Gastroesophageal sphincter (tissue), 3 donors: Measurements from ENCODE around the gene BRMS1.

Source experiments
- POLR2A ChIP-seq, 2 donors: fragments of 450-650 bp; IDR thresholded peaks; one replicate each; pipeline ENCODE4 v1.6.1; 2017; ENCODE audit warnings: antibody characterized with exemption in 2 of 2, mild to moderate bottlenecking in 2 of 2, moderate library complexity in 1 of 2
- POLR2AphosphoS5 ChIP-seq: sonication (generic); formaldehyde crosslinking; IDR thresholded peaks from one replicate; pipeline ENCODE4 v1.6.1; 2017; ENCODE audit warnings: antibody characterized with exemption
- TF ChIP-seq, protein P1 (sequence below), 4 experiments: fragments of 200-600 bp in 2 of 4; fragments of 450-650 bp in 2 of 4; sonication (generic) in 1 of 4; IDR thresholded peaks; one replicate each; pipeline ENCODE4 v1.5.1; 2017 to 2019; ENCODE audit warnings: antibody characterized with exemption in 4 of 4, mild to moderate bottlenecking in 2 of 4, moderate library complexity in 2 of 4

DNA sequence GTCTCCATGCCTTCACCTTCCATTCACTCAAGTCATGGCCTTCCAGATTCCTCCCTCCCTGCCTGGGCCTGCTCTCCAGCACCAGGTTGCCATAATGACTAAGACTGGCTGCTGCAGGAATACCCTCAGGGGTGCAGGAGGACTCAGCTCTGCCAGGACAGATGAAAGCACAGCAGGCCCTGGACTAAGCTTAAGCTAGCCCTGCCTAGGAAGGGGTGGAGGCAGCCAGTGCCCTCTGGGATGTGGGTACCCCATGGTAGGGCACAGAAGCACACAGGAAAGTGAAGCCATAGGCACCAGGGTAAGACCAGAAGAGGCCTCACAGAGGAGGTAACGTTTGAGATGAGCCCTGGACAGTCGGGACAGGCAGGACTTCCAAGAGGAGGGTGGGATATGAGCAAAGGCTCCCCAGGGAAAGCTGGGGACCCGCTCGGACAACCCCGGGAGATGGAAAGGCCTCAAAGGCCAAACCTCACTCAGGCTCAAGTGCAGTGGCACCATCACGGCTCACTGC, 5.7 kb downstream of the BRMS1 start:
- TF ChIP-seq, protein P1, sequence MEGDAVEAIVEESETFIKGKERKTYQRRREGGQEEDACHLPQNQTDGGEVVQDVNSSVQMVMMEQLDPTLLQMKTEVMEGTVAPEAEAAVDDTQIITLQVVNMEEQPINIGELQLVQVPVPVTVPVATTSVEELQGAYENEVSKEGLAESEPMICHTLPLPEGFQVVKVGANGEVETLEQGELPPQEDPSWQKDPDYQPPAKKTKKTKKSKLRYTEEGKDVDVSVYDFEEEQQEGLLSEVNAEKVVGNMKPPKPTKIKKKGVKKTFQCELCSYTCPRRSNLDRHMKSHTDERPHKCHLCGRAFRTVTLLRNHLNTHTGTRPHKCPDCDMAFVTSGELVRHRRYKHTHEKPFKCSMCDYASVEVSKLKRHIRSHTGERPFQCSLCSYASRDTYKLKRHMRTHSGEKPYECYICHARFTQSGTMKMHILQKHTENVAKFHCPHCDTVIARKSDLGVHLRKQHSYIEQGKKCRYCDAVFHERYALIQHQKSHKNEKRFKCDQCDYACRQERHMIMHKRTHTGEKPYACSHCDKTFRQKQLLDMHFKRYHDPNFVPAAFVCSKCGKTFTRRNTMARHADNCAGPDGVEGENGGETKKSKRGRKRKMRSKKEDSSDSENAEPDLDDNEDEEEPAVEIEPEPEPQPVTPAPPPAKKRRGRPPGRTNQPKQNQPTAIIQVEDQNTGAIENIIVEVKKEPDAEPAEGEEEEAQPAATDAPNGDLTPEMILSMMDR (IDR thresholded peaks at IDR 0.05): no peak
- TF ChIP-seq POLR2A (IDR thresholded peaks at IDR 0.05): no peak
- TF ChIP-seq POLR2AphosphoS5: no peak
